ENCODE measurements around the gene AIG1. TPM values are rescaled to one million over a fixed set of nuclear protein-coding genes. Genes with fewer than 3 reads are reported as not detected.

AIG1 gene
- total RNA-seq, 1 donor from 2014 or later, result 17.5 TPM

- Mint-ChIP-seq H3K9me3 (ENCODE audit: unreplicated experiment) (no peaks in the 10 kb centered on the region), H3K4me1 (ENCODE audit: unreplicated experiment) (no peaks in the 10 kb centered on the region), H3K27me3 (ENCODE audit: unreplicated experiment) (no peaks in the 10 kb centered on the region), H3K36me3 (ENCODE audit: low read depth, unreplicated experiment) (no peaks in the 10 kb centered on the region), H3K27ac (ENCODE audit: unreplicated experiment) (no peak overlapping the region), H3K4me3 (ENCODE audit: unreplicated experiment) (no peak overlapping the region)
- TF ChIP-seq CTCF (IDR thresholded peaks at IDR 0.05; ENCODE audit: unreplicated experiment), result no peak
- no peak for DNase-seq (ENCODE audit: low spot score)
Measured at GRCh38 chr6:143332153-143332845, 271.6 kb downstream of the AIG1 start.

DNA sequence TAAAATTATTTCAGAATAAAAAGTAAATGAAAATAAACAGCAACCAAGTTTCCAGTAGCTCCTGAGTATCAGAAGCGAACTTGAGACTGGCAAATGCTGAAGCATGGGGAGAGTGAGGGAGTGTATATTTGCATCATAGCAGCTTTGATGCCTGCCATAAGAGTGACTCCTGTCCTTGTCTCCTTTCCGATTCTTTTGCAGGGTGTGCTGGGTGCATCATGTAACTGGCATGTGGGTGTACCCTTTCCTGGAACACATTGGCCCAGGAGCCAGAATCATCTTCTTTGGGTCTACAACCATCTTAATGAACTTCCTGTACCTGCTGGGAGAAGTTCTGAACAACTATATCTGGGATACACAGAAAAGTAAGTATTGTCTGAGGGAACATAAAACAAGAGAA is 272.4 kb downstream of the AIG1 start:
- Mint-ChIP-seq H3K27ac (ENCODE audit: unreplicated experiment) (no peak overlapping the region), H3K9me3 (ENCODE audit: unreplicated experiment) (no peaks in the 10 kb centered on the region), H3K4me3 (ENCODE audit: unreplicated experiment) (no peak overlapping the region), H3K4me1 (ENCODE audit: unreplicated experiment) (no peaks in the 10 kb centered on the region), H3K36me3 (ENCODE audit: low read depth, unreplicated experiment) (no peaks in the 10 kb centered on the region), H3K27me3 (ENCODE audit: unreplicated experiment) (no peaks in the 10 kb centered on the region)
- TF ChIP-seq CTCF (IDR thresholded peaks at IDR 0.05; ENCODE audit: unreplicated experiment), result no peak
- DNase-seq (ENCODE audit: low spot score), result no peak

DNA sequence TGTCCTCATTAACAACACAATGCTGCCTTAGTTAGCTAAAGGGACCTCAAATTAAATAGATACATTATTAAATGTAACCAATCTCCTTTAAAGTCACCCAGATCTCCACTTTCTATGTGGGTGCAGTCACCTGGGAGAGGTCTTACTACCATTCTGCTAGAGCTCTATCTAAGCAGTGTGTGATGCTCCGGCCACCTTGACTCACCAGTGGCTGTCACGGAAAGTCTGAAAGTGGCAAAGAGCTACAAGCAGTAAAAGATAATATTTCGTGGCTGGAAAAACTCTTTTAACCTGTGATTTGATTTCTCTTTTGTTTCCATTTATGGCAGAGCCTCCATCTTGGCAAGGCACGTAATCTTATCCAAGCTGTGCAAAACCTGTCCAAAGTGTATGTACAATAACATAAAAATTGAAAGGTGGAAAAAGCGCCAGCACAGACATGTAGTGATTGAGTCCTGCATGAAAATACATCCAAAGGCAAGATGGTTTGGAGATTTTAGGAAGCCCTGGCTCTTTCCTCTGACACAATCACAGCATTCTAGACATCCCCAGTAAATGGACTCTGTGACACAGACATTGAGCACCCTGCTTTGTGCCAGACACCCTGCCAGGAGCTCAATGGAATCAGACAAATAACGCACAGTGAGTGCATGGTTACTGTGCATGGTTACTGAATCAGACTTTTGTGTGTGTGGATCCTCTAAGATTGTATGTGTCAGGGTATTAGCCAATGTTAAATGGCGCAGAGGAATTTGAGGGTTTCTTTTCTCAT is 273.2 kb downstream of the AIG1 start:
- Mint-ChIP-seq H3K27ac (ENCODE audit: unreplicated experiment) (no peak overlapping the region), H3K9me3 (ENCODE audit: unreplicated experiment) (no peaks in the 10 kb centered on the region)

GRCh38 chr6:143335865-143336264 is 275.2 kb downstream of the AIG1 start:
- no peak for DNase-seq (ENCODE audit: low spot score)
- no peaks in the 10 kb centered on the region for H3K9me3 Mint-ChIP-seq (ENCODE audit: unreplicated experiment)
- no peaks in the 10 kb centered on the region for H3K36me3 Mint-ChIP-seq (ENCODE audit: low read depth, unreplicated experiment)
- H3K4me3 Mint-ChIP-seq (ENCODE audit: unreplicated experiment), result no peak overlapping the region
- no peaks in the 10 kb centered on the region for H3K27me3 Mint-ChIP-seq (ENCODE audit: unreplicated experiment)
- TF ChIP-seq CTCF (IDR thresholded peaks at IDR 0.05; ENCODE audit: unreplicated experiment), result no peak
- no peak overlapping the region for H3K27ac Mint-ChIP-seq (ENCODE audit: unreplicated experiment)
- H3K4me1 Mint-ChIP-seq (ENCODE audit: unreplicated experiment), result no peaks in the 10 kb centered on the region

More for the DNA sequence above, 273.2 kb downstream of the AIG1 start:
- no peak overlapping the region for H3K4me3 Mint-ChIP-seq (ENCODE audit: unreplicated experiment)
- H3K27me3 Mint-ChIP-seq (ENCODE audit: unreplicated experiment), result no peaks in the 10 kb centered on the region
- H3K4me1 Mint-ChIP-seq (ENCODE audit: unreplicated experiment), result no peaks in the 10 kb centered on the region
- no peaks in the 10 kb centered on the region for H3K36me3 Mint-ChIP-seq (ENCODE audit: low read depth, unreplicated experiment)
- no peak for DNase-seq (ENCODE audit: low spot score)
- TF ChIP-seq CTCF (IDR thresholded peaks at IDR 0.05; ENCODE audit: unreplicated experiment), result no peak

All from endothelial cell (in vitro differentiated cells).